ENCODE measurements around the gene PGAP6.
"Not testable (repeated sequence)": the region's sequence is repeated elsewhere in the genome, so short reads cannot be mapped to it uniquely, and the experiment has no call there.

PGAP6 gene

DNA sequence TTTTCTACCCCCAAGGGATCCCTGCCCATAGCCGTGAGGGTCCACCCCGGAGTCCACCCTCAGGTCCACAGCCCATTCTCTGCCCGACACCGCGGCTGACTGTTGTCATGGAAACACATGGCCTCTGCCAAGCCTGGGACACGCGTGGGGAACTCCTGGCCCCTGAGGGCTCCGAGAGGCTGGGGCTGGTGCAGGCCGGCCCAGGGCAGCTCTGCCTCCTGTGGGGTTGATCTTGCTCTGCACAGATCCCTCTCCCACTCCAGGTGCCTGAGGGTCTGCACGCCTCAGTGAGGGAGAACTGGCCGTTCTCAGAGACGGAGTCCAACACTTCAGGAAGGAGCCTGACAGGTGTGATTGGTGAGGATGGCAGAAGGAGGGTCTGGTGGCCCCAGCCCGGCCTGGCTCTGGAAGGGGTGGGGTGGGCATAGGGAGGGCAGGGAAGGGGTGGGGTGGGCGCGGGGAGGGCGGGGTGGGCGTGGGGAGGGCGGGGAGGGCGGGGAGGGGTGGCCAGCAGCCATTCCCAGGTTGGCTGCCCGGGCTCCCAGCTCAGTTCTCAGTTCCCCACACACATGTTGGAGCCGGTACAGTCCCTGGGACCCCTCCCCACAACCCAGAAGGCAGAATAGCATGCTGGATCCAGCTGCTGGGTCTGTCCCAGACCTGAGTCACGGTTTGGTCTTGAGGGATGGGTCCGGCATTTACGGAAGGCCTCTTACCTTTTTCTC lies 17.9 kb downstream of the PGAP6 start:
- no peak for DNase-seq

DNA sequence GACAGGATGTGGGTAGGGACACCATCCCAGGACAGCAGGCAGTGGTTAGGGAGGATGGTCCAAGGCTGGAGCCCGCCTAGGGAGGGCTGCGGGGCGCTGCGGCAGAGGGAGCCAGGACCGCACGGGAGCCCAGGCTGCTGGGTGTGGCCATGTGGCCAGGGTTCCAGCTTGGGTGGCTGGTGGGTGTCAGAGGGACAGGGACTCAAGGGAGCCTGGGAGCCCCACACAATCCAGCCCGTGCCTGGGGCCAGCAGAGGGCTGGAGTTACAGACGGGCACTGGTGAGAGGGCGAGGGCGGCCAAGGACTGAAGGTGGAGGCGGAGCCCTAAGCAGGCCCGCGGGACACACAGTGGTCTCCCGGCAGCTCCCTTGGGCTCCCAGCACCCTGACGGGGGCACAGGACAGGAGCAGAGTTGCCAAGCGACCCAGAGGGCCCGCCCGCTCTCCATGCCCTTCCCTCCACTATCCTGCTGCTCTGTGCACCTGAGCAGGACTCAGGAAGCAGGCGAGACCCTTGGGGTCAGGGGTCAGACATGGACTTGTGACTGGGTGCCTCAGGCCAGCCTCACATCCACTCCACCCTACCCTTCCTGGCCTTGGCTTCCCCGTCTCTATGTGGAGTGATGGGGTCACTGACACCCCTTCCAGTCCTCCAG lies 18.5 kb downstream of the PGAP6 start:
- DNase-seq: no peak

DNA sequence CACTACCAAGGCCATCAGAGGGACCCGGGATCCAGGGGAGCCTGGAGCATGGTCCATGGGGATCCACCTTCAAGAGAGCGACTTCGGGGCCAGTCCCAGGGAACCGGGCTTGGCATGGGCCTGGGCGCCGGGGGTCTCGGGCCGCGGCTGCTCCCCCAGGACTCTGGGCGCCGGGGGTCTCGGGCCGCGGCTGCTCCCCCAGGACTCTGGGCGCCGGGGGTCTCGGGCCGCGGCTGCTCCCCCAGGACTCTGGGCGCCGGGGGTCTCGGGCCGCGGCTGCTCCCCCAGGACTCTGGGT lies 19.1 kb downstream of the PGAP6 start:
- DNase-seq: not testable (repeated sequence)

DNA sequence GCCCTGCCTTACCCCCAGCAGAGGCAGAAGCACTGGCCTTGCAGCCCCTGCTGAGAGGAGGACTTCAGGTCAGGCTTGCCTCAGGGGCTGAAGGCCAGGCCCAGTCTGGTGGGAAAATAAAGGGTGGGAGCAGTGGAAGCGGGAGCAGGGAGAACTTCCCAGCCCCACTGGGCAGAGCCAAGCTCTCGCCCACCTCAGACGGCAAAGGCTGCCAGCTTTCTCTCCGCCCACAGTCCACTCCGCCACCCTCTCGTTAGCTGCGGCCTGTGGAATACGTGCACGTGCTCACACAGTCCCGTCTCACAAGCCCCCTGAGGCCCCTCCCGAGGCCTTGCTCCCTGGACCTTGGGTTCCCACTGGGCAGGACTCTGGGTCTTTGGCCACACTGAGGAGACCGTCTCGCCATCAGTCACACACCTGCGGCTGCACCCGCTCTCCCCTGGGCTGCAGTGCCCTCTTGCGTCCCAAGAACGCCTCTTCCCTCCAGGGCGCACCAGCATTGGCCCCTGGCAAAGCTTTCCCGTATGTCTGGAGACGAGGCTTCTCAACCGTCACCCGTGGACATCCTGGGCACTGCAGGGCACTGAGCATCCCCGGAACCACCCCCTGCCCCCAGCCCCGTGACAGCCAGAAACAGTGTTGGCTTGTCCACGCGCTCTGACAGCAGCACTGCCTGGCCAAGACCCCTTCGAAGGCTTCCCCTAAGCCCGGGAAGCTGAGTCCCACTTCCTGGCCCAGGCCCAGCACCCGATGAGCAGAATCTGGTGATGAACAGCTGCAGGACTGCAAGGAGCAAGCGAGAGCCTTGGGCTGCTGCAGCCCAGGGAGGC lies 19.7 kb downstream of the PGAP6 start:
- peak; percentile 77 to 87 for DNase-seq

DNA sequence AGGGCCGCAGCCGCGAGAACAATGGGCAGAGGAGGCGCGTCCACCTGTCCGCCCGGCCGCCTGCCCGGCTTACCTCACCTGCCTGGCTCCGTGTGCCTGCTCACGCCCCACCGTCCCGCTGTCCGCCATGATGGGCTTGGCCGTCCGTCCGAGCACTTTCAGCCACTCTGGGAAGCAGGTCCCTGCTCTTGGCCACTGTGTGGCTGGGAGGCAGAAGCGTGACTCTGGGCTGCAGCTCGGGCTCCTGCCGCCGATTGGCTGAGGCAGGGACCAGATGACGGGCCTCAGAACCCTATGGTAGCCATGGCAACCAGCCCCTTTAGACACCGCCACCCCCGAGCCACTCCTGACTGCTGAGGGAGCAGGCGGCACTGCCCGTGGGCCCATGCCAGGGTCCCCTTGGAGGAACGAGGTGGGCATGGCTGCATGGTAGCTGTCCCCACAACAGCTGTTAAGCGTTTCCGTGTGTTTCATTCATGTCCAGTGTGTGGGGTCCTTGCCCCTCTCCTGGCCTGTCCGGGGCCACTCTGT lies 20.4 kb downstream of the PGAP6 start:
- no peak for DNase-seq

DNA sequence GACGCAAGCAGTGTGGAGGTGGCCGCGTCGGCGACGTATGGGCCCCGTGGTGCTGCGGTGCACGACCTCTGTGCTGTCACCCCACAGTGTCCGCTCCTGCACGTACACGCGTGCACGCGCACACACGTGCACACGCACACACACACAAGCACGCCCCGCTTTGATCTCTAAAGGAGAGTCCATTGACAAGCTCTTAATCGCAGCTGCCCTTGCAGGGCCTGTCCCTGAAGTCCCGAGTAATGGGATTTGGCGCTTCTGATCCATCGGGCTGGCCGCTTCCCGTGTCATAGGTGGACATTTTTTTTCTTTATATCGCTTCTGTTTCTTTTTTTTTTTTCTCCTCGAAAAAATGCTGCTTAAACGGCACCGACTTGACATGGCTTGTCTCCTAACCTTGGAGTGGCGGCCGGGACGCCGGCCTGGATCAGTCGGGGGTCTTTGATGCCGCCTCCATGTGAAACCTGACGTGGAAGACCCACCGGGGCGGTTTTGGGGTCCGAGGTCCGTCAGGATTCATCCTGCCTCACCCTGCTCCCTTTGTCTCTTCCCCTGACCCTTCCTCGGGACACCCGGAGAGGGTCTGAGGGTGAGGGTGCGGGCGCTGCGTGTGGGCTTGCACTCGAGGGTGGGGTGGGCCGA lies 21.0 kb downstream of the PGAP6 start:
- DNase-seq: no peak

DNA sequence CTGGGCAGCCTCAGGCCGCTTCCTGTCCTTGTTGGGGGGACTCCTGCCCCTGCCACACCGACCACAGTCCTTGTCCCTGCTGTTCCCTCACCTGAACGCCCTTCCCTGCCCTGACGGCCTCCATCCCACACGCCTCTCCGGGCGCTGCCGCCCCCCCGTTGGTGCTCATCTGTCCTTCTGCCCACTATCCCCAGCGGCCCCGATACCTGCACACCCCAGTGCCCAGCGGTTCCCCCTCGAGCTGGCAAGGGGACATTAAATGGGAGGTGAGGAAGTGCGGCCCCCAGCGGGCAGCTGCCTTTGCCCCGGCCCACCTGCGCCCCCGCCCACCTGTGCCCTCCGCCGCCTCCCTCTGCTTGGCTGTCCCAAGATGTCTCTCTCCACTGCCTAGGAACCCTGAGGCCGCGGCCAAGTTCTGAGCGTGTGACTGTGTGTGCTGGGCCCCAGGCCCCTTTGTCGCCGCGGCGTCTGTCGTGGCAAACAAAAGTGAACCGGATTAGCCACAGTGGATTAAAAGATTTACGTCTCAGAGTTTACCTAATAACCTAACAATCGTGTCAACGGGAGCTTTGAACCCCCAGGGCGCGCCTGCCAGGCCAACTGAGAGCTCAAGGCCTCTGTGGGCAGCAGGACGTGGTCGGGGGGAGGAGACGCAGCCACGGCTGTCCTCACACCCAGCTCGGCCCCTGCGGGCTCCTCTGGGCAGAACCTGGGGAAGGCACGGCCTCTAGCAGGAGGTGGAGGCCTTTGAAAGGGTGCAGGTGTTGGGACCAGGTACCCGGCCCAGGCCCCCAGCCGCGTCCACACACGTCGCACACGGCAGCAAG lies 21.7 kb downstream of the PGAP6 start:
- DNase-seq: no peak

DNA sequence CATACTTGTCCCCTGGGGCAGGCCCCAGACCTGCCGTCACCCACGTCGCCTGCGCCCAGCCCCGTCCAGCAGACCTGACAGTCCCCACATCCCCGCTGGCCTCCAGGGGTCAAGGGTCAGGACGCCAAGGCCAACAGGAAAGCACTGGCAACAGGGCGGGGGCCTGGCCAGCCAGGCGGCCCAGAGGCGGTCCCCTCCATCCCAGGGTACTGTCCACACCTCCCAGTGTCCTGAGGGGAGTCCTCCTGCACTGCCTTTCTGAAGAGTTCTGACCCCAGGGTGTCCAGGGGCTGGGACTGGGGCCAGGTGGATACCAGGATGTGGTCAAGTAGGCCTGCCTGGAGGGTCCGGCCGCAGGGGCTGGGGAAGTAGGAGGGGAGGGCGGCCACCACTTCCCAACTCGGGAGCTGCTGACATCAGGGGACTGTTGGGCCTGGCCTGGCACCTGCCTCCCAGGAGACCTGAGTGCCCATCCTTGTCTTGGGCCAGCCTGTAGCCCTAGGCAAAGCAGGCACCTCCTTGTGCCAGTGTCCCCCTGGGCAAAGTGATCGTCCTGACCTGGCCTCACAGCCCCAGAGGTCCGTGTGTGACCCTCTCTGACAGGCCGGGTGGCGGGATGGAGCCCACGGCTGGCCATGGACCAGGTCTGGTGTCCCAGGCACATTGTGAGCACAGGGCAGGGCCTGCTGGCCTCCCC lies 22.6 kb downstream of the PGAP6 start:
- no peak for DNase-seq

DNA sequence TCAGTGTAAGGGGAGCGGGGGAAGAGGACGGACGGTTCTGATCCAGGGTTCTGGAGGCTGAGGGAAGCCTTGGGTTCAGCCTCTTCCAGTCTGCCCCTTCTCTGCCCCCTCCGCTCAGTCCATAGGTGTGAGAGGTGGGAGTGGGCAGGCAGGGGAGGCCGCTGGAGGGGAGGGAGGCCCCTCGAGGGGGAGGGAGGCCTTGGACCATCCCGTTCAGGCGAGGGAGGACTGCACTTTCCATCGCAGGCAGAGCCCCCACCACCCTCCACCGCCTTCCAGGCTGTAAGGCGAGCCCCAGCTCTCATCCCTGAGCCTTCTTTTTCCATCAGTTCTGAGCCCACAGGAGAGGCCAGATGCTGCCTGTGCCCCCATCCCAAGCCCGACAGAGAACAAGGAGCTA lies 25.0 kb downstream of the PGAP6 start:
- DNase-seq: no peak

DNA sequence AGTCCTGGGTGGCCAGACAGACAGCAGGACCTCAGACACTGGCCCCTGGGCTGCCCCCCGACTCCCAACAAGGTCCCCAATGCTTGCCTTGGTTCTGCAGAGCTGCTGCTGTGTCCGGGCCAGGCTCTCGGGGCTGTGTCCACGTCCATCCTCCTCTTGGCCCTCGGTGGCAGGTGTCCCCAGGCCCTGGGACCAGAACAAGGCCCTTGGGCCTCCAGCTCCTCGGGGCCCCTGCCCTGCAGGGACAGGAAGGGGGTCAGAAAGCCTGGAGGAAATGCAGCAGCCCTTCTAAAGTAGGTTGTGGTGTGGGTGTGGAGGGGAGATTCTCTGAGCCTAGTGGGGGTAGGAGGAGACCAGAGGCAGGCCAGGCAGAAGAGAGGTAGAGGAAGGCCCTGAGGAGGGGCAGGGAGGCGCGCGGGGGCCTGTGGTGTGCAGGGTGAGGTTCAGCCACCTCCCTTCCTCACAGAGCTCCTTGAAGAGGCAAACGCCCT lies 26.8 kb downstream of the PGAP6 start:
- DNase-seq: no peak

DNA sequence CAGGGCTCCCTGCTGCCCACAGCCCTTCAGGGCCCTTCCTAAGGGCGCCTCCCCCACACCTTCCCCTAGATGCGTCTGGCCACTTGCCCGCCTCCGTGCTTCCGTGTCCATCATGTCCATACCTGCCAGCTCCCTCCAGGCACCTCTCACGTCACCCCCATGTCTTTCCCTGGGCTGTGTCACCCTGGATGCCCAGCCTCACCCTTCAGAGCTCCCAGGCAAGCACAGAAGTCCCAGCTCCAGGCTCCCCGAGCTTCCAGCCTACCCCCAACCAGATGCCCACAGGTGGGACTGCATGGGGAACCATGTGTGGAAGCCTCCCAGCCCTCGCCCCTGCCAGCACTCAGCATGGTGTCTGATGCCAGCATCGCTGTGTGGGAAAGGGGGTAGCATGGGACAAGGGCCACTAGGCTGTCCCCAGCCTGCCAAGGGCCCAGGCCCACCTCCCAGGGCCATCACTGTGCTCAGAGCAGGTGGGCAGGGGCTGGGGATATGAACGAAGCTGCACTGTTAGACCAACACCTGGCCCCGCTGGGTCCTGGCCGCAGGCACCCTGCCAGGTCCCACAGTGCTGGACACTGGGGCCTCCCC lies 27.4 kb downstream of the PGAP6 start:
- DNase-seq: no peak

DNA sequence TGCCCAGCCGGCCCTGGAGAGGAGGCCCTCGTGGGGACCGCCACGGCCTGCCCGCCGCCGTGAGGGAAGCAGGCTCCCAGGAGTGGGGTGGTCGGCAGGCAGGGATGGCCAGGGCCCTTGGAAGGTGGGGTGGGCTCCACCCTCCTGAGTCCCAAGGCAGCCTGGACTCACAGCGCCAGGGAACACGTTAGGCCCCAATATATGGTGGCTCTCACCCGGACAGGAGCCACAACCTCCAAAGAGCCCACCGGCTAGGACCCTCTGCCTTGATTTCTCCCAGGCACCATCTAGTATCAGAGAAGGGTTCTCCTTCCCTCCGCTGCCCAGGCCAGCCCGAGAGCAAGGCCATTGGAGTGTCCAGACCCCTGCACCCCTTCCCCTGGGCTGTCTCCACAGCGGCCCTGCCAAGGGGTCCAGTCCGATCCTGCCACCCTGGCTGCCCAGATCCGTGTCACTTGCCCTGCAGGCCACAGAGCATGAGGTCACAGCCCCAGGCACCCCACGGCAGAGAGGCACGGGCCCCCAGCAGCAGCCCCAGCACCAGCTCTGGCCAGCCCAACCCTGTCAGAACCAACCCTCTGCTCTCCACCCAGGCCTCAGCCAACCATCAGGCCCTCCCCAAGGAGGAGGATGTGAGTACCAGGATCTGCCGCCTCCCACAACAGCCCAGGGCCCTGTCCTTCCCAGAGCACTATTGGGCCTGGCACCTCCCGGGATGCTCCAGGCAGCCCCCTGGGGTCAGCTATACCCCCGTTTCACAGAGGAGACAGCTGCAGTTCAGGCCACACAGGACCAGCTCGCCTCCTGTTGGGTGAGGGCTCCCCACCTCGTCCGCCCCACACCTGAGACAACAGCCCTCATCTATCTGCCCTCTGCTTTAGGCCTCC lies 28.1 kb downstream of the PGAP6 start:
- no peak for DNase-seq

DNA sequence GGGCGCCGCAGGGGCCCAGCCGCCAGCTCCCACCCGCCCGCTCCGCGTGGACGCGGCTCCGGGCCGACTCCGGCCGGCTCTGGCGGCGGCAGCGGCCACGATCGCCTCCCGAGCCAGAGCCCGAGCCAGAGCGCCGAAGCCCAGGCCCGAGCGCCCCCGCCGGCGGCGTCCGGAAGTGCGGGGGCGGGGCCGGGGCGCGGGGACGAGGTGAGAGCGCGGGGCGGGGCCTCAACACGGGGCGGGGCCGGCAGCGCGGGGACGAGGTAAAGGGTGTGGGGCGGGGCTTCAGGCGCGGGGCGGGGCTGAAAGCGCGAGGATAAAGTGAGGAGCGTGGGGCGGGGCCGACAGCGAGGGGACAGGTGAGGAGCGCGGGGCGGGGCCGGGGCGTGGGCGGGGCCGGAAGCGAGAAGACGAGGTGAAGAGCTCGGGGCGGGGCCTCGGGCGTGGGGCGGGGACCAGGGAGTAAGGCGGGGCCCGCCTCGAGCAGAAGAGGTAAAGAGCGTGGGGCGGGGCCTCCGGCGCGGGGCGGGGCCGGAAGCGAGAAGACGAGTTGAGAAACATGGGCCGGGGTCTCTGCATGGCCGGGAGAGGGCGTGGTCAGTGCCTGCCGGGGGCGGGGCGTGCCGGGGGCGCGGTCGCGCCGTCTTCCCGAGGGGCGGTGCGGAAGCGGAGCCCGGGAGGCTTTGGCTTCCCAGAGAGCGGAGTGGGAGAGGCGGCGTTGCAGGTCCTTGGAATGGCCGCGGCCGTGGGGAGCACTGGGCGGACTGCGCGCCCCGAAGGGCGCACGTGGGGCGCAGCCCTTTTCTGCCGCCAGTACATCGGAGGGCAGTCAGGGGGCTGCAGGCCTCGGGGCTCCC lies 29.0 kb downstream of the PGAP6 start, which contains the start of gene AXIN1:
TSS of gene AXIN1 (minus strand) at position 177 of the 857 bp plus-strand sequence. CDS start 5,698 bp downstream, outside the sequence.
- DNase-seq: peak; percentile 94 to 97

DNA sequence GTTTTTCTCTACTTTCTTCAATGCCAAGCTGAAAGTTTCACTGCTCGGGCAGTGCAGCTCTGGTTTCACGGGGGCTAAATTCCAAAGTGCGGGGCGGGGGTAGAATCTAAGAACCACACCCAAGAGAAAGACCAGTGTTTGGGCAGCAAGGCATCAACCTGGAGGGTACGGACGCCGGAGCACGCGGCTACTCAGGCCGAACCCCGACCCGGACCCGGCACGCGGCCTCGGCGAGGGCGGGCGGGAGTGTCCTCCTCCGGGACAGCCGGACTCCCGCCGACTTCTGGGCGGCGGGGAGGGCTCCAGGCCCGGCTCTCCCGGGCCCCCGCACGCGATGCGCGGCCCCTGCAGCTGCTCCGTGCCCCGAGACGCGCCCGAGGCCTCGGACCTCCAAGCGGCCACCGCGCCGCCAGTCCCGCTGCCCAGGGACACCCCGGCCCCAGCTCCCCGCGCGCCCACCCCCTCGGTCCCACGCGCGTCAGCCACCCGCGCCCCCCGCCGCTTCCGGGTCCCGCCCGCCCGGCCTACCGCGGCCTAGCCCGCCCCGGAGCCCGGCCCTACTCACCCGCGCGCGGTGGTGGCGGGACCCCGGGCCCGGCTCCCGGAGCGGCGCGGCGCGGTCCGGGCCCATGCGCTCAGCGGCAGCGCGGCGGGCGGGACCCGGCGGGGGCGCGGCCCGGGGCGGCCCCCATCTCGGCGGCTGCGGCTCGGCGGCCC lies 29.8 kb downstream of the PGAP6 start:
- no peak for DNase-seq

DNA sequence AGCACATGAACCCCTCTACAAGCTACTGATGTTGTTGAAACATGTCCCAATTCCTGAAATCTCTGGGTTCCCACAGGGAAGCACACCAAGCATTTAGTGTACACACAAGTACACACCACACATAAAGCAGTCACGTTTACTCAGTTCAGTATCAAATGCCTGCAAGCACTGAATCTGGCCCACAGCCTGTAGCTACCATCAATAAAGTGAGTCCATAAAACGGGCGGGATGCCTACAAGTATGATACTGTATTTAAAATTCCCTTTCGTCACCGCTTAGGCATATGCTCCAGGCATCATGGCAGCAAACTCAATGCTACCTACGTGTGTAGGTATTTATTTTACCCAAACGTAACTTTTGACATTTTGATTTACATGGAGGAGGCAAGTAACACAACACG lies 31.6 kb downstream of the PGAP6 start:
- no peak for DNase-seq

DNA sequence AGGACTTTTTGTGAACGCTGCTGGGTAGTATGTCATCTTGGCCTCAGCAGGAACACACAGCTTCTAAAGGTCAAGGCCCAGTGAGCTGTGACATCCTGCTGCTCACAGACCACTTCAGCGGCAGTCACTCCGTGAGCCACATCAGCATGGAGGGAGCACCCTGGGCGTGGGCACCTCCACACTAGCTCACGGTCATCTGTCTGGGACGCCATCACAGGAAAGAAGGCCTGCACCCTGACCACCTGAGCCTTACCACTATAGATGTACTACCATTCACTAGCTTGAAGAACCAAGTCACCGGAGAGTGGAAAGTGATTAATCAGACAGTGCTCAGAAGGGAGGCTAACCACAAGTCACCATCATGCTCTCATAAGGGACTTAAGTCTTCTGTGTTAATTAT lies 32.6 kb downstream of the PGAP6 start:
- DNase-seq: no peak

DNA sequence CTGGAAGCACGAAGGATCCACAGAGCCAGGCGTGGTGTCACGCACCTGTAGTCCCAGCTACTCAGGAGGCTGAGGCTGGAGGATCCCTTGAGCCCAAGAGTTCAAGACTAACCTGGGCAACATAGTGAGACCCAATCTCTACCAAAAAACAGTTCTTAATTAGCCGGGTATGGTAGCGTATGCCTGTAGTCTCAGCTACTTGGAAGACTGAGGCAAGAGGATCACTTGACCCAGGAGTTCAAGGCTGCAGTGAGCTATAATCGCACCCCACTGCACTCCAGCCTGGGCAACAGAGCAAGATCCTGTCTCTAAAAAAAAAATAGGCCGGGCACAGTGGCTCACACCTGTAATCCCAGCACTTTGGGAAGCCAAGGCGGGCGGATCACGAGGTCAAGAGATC lies 33.3 kb downstream of the PGAP6 start:
- not testable (repeated sequence) for DNase-seq

DNA sequence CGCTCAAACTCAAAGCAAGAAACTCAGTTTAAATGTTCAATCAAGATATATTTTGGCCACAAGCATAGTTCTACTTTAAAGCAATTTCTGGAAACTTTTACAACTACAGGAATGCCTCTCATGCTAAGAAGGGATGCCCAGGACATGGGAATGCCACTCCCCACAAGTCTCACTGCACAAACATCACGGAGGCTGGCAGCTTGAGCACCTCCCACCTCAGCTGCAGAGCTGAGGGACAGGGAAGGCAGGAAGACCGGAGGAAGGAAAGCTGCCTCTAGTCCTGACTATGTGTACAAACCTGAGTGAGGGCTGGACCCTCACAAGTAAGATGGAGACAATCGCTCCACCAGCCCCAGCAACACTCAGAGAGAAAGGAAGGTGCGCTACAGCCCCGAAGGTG lies 34.6 kb downstream of the PGAP6 start:
- no peak for DNase-seq

Measured in SHP77 (cell line).